SK-N-SH (cell line): Measurements from ENCODE around the gene ZNF609. TPM values are rescaled to one million over a fixed set of nuclear protein-coding genes. Genes with fewer than 3 reads are reported as not detected.

Source experiments
- CTCF ChIA-PET: fragments of 300-600, 350-600 bp; formaldehyde crosslinking; extraction: SDS; loops from one replicate; lab custom pipeline; 2021; lab: Yijun Ruan, JAX
- POLR2A ChIA-PET: fragments of 350-600 bp; sonication (Branson Sonifier 250); formaldehyde crosslinking; extraction: SDS; loops from one replicate; lab custom pipeline; 2020; ENCODE audit warnings: antibody characterized with exemption, inconsistent platforms; lab: Yijun Ruan, JAX
- DNase-seq: peaks from one replicate; pipeline ENCODE4 v3.0.0; 2012
- H2AFZ ChIP-seq: fragments of 200-600 bp; sonication (generic); 2 replicates; pipeline ENCODE4 v1.8.1; 2016; ENCODE audit warnings: antibody characterized with exemption, mild to moderate bottlenecking, low read depth
- H3F3A ChIP-seq: fragments of 200-600 bp; sonication (generic); replicated peaks from 2 replicates; pipeline ENCODE3; 2016; ENCODE audit warnings: antibody characterized with exemption, mild to moderate bottlenecking; ENCODE audit not compliant: insufficient read depth
- H3K27ac ChIP-seq, 2 experiments: fragments of 200-500 bp in 1 of 2; fragments of 200-600 bp in 1 of 2; sonication (Bioruptor generic) in 1 of 2; sonication (generic), shearing (Covaris generic) in 1 of 2; 2 replicates each; pipeline versions ENCODE4 v1.5.1 to v1.6.1; 2014 to 2016; ENCODE audit warnings: low read depth in 2 of 2, inconsistent platforms in 1 of 2, low read length in 1 of 2, mild to moderate bottlenecking in 1 of 2, mixed read lengths in 1 of 2
- H3K27me3 ChIP-seq: fragments of 200-600 bp; sonication (generic), shearing (Covaris generic); 2 replicates; pipeline ENCODE4 v1.6.1; 2016; ENCODE audit warnings: mixed run types; ENCODE audit not compliant: insufficient read depth
- H3K36me3 ChIP-seq, 2 experiments: fragments of 200-500 bp in 1 of 2; fragments of 200-600 bp in 1 of 2; sonication (Bioruptor generic) in 1 of 2; sonication (generic) in 1 of 2; replicated peaks in 1 of 2; 2 replicates each; pipeline versions ENCODE3 to v1.5.1; 2014 to 2016; ENCODE audit warnings: low read length in 1 of 2, mild to moderate bottlenecking in 1 of 2; ENCODE audit not compliant: insufficient read depth in 2 of 2, control insufficient read depth in 1 of 2
- H3K4me1 ChIP-seq, 2 experiments: fragments of 200-500 bp in 1 of 2; fragments of 200-600 bp in 1 of 2; sonication (Bioruptor generic) in 1 of 2; sonication (generic), shearing (Covaris generic) in 1 of 2; 2 replicates each; pipeline versions ENCODE4 v1.5.1 to v1.6.1; 2014 to 2016; ENCODE audit warnings: low read depth in 1 of 2, low read length in 1 of 2, mixed run types in 1 of 2; ENCODE audit not compliant: insufficient read depth in 2 of 2, control insufficient read depth in 1 of 2
- H3K4me2 ChIP-seq: fragments of 200-600 bp; sonication (generic), shearing (Covaris generic); 2 replicates; pipeline ENCODE4 v1.6.1; 2017; ENCODE audit warnings: mixed run types
- H3K4me3 ChIP-seq, 2 experiments: fragments of 200-500 bp in 1 of 2; fragments of 200-600 bp in 1 of 2; sonication (Bioruptor generic) in 1 of 2; sonication (generic), shearing (Covaris generic) in 1 of 2; 2 replicates each; pipeline versions ENCODE4 v1.5.1 to v1.8.1; 2014 to 2016; ENCODE audit warnings: low read depth in 2 of 2, inconsistent platforms in 1 of 2, low read length in 1 of 2, mild to moderate bottlenecking in 1 of 2, mixed read lengths in 1 of 2, moderate library complexity in 1 of 2
- H3K79me2 ChIP-seq: fragments of 200-600 bp; sonication (generic); 2 replicates; pipeline ENCODE4 v1.8.1; 2017; ENCODE audit warnings: mild to moderate bottlenecking; ENCODE audit not compliant: insufficient read depth
- H3K9ac ChIP-seq: fragments of 200-600 bp; sonication (generic); 2 replicates; pipeline ENCODE4 v1.6.1; 2017; ENCODE audit warnings: mixed run types
- H3K9me2 ChIP-seq: fragments of 200-600 bp; sonication (generic); 2 replicates; pipeline ENCODE4 v1.6.1; 2017; ENCODE audit warnings: mixed run types
- H3K9me3 ChIP-seq: fragments of 200-600 bp; sonication (generic); 2 replicates; pipeline ENCODE4 v1.6.1; 2017; ENCODE audit warnings: mixed run types, mild to moderate bottlenecking, moderate library complexity
- H4K20me1 ChIP-seq: fragments of 200-600 bp; sonication (generic); 2 replicates; pipeline ENCODE4 v1.6.1; 2017; ENCODE audit warnings: mild to moderate bottlenecking, mixed run types; ENCODE audit not compliant: insufficient read depth
- CTCF ChIP-seq: fragments of 200-600 bp; sonication (generic); IDR thresholded peaks from 2 replicates; pipeline ENCODE4 v1.6.1; 2017; ENCODE audit warnings: antibody characterized with exemption, mild to moderate bottlenecking, moderate library complexity
- EZH2phosphoT487 ChIP-seq: fragments of 200-600 bp; sonication (generic); IDR thresholded peaks from 2 replicates; pipeline ENCODE4 v1.6.1; 2017; ENCODE audit warnings: low read depth, mixed run types, mild to moderate bottlenecking, antibody characterized with exemption, moderate library complexity, borderline replicate concordance
- FOSL2 ChIP-seq: IDR thresholded peaks from 2 replicates; pipeline ENCODE4 v1.4.0; 2012; ENCODE audit warnings: low read depth, mild to moderate bottlenecking, moderate library complexity, borderline replicate concordance
- FOXJ3 ChIP-seq: sonication (generic); formaldehyde crosslinking; IDR thresholded peaks from 2 replicates; pipeline ENCODE4 v1.5.1; 2020; ENCODE audit warnings: mild to moderate bottlenecking, missing genetic modification reagents
- GATA2 ChIP-seq: sonication (generic); formaldehyde crosslinking; IDR thresholded peaks from 2 replicates; pipeline ENCODE4 v1.5.0; 2020; ENCODE audit warnings: mild to moderate bottlenecking, missing genetic modification reagents
- IRF3 ChIP-seq: fragments of 150-350 bp; IDR thresholded peaks from 2 replicates; pipeline ENCODE4 v1.6.1; 2016; ENCODE audit warnings: mild to moderate bottlenecking, low read depth, low read length
- MEF2A ChIP-seq: IDR thresholded peaks from 2 replicates; pipeline ENCODE4 v1.4.0; 2012; ENCODE audit warnings: low read depth, borderline replicate concordance
- POLR2AphosphoS5 ChIP-seq: IDR thresholded peaks from 2 replicates; pipeline ENCODE4 v1.6.1; 2012; ENCODE audit warnings: low read depth, low read length
- RAD21 ChIP-seq: IDR thresholded peaks from 2 replicates; pipeline ENCODE4 v1.6.1; 2012; ENCODE audit warnings: mild to moderate bottlenecking, low read length
- RFX5 ChIP-seq: IDR thresholded peaks from 2 replicates; pipeline ENCODE4 v1.6.1; 2012; ENCODE audit warnings: mild to moderate bottlenecking, improper control_type of control experiment, low read length
- RXRA ChIP-seq: IDR thresholded peaks from 2 replicates; pipeline ENCODE4 v1.4.0; 2012; ENCODE audit warnings: low read depth, mild to moderate bottlenecking, borderline replicate concordance
- SMC3 ChIP-seq: IDR thresholded peaks from 2 replicates; pipeline ENCODE4 v1.6.1; 2012; ENCODE audit warnings: low read depth, low read length, improper control_type of control experiment
- TAF1 ChIP-seq: IDR thresholded peaks from 2 replicates; pipeline ENCODE4 v1.6.1; 2012; ENCODE audit warnings: low read depth, mild to moderate bottlenecking, low read length, moderate library complexity, borderline replicate concordance
- ZBTB33 ChIP-seq: IDR thresholded peaks from 2 replicates; pipeline ENCODE4 v1.4.0; 2012; ENCODE audit warnings: low read depth, borderline replicate concordance
- WGBS: methylation state at CpG from one replicate; pipeline ENCODE4 v1.1.6; 2017; ENCODE audit warnings: low lambda C conversion rate; 5-methylcytosine and 5-hydroxymethylcytosine counted together
- polyA plus RNA-seq, 3 experiments: library from polyadenylated mRNA; depleted of rRNA; stranded (reverse); fragments of >200 nt; gene quantifications; 2 replicates each; pipeline ENCODE4 v1.2.3, GENCODE V29; 2012
- TF ChIP-seq, protein P1 (sequence below): IDR thresholded peaks from 2 replicates; pipeline ENCODE4 v1.4.0; 2012; ENCODE audit warnings: low read depth, borderline replicate concordance

ZNF609 gene
- polyA plus RNA-seq, 1 of the 3 experiments (the other 2 are of a cell fraction) = 12.6 TPM

DNA sequence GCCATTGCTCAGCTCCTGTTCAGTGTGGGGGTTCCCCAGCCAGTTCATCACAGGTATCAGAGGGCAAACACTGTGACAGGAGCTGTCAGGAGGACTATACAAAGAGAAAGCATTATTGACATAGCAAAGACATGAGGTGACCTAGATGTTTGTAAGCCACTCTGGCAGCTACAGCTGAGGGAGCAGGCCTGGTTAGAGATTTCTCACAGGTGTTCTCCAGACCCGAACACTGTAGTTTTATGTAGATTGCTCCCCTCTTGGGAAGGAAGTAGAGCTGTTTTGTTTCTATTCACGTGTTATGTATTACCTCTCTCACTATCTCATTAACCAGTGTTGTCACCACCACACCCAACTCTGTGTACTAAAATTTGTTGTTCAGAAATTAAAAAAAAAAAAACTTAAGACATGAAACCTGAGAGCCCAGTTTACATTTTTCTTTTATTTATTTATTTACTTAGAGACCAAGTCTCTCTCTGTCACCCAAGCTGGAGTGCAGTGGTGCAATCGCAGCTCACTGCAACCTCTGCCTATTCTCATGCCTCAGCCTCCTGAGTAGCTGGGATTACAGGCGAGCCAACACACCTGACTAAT is 191.3 kb downstream of the ZNF609 start (continued):
- TF ChIP-seq ZBTB33 (no peak), EZH2phosphoT487 (no peak), FOXJ3 (CRISPR knock-in tag) (no peak), RFX5 (no peak), POLR2AphosphoS5 (no peak), RXRA (no peak), GATA2 (no peak), TAF1 (no peak), MEF2A (no peak), FOSL2 (no peak)
- TF ChIP-seq, protein P1, sequence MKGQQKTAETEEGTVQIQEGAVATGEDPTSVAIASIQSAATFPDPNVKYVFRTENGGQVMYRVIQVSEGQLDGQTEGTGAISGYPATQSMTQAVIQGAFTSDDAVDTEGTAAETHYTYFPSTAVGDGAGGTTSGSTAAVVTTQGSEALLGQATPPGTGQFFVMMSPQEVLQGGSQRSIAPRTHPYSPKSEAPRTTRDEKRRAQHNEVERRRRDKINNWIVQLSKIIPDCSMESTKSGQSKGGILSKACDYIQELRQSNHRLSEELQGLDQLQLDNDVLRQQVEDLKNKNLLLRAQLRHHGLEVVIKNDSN = no peak

DNA sequence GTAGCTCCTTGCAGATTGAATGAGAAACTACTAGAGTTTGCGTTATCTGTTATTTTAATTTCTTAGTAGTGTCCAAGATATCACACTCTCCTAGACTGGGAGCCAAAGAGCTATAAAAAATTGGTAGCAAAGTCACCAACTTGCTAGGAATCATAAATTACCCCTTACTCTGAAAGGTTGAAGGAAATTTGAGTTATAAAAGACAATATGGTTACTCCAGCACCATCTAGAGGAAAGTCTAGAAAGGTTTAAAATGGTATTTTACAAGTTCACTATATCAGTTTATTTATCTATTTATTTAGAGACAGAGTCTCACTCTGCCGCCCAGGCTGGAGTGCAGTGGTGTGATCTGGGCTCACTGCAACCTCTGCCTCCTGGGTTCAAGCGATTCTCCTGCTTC is 193.4 kb downstream of the ZNF609 start:
- no peaks in the 10 kb centered on the region for H3K9me2 ChIP-seq
- no peak overlapping the region for H3K4me2 ChIP-seq
- peaks cover 3 to 5% of the 10 kb centered on the region in 2 experiments; a peak in 1 of 4 replicates for H3K4me1 ChIP-seq
- H3K9me3 ChIP-seq = no peaks in the 10 kb centered on the region
- no peaks in the 10 kb centered on the region for H3K36me3 ChIP-seq
- H3K9ac ChIP-seq = no peak overlapping the region
- no peak overlapping the region for H2AFZ ChIP-seq
- no peak overlapping the region for H3K27ac ChIP-seq
- ChIA-PET CTCF (interaction anchor here (0.6 to 2.2 kb wide), 24 partner anchors 9 to 400 kb away, joined by 3 to 21 read pairs (median 4); partner anchors contain the start of genes TRIP4 and ZNF609), POLR2A (no interaction called here)
- peaks cover under 1% of the 10 kb centered on the region for H3F3A ChIP-seq
- H3K27me3 ChIP-seq = no peaks in the 10 kb centered on the region
- H3K4me3 ChIP-seq = no peak overlapping the region
- peaks cover 32% of the 10 kb centered on the region for H3K79me2 ChIP-seq
- WGBS = 96% methylated on average over 3 of the region's 3 CpGs
- H4K20me1 ChIP-seq = peaks cover 6% of the 10 kb centered on the region
- DNase-seq = no peak
- TF ChIP-seq CTCF (peak; percentile 66), EZH2phosphoT487 (no peak), SMC3 (no peak; the same call in 1 of the 2 replicates), TAF1 (no peak), FOSL2 (no peak), RAD21 (peak; percentile 64), IRF3 (no peak)
